ENCODE data around the gene CD79A. TPM values are rescaled to one million over a fixed set of nuclear protein-coding genes. Genes with fewer than 3 reads are reported as not detected.

The CD79A gene
- total and polyA plus RNA-seq, 12 donors, result 0.17 to 1.4 (median 0.29) TPM; not detected in 8

- TF ChIP-seq CTCF (IDR thresholded peaks at IDR 0.05), result no peak
- Histone ChIP-seq H3K27me3 (peaks cover 0 to 13% (median 0%) of the 10 kb centered on the region in 7 donors), H3K27ac (no peak overlapping the region), H3K9me3 (no peaks in the 10 kb centered on the region), H3K36me3 (peaks cover 0 to 79% (median 53%) of the 10 kb centered on the region in 9 donors), H3K4me1 (no peaks in the 10 kb centered on the region), H3K4me3 (no peak overlapping the region)
- DNase-seq (no peak), ATAC-seq (no peak)
- intact Hi-C loops (cut with DNase I), result no loop called here
- 90 to 91% methylated on average over 24 of the region's 24 CpGs for WGBS, 2 donors
Measured at GRCh38 chr19:41905273-41906002, 28.4 kb downstream of the CD79A start.

- ATAC-seq (no peak), DNase-seq (no peak)
- Histone ChIP-seq H3K4me3 (no peak overlapping the region), H3K4me1 (no peaks in the 10 kb centered on the region), H3K36me3 (peaks cover 0 to 71% (median 46%) of the 10 kb centered on the region in 9 donors), H3K9me3 (no peaks in the 10 kb centered on the region), H3K27ac (no peak overlapping the region), H3K27me3 (peaks cover 0 to 16% (median 7%) of the 10 kb centered on the region in 7 donors)
- TF ChIP-seq CTCF (IDR thresholded peaks at IDR 0.05), result no peak
- intact Hi-C loops (cut with DNase I), result no loop called here
- 76 to 77% methylated on average over 9 of the region's 9 CpGs for WGBS, 2 donors
Measured at GRCh38 chr19:41906271-41906670, 29.2 kb downstream of the CD79A start.

- intact Hi-C loops (cut with DNase I), result no loop called here
- ATAC-seq, result no peak
- peaks cover 0 to 63% (median 39%) of the 10 kb centered on the region in 9 donors for H3K36me3 ChIP-seq
Measured at GRCh38 chr19:41906916-41907680, 30.0 kb downstream of the CD79A start.

More at GRCh38 chr19:41906916-41907680, 30.0 kb downstream of the CD79A start:
- Histone ChIP-seq H3K27ac (no peak overlapping the region), H3K4me3 (no peak overlapping the region), H3K27me3 (peaks cover 0 to 25% (median 15%) of the 10 kb centered on the region in 7 donors), H3K9me3 (no peaks in the 10 kb centered on the region), H3K4me1 (no peaks in the 10 kb centered on the region)
- WGBS, 2 donors, result 83 to 85% methylated on average over 21 of the region's 21 CpGs
- no peak for DNase-seq
- no peak for TF ChIP-seq CTCF (IDR thresholded peaks at IDR 0.05)
